HG02623 (cell line): ENCODE results near the gene JAG2.

Experiments used
- ATAC-seq: cut with Tn5 transposase; IDR thresholded peaks from one replicate; pipeline ENCODE4 v1.9.1; 2021; ENCODE audit warnings: moderate library complexity; ENCODE audit not compliant: unreplicated experiment

JAG2 gene

GRCh38 chr14:105203701-105204100, 35.1 kb upstream of the JAG2 start:
- no peak for ATAC-seq

- no peak for ATAC-seq
These were observed 34.5 kb upstream of the JAG2 start for GRCh38 chr14:105203057-105203531.

- no peak for ATAC-seq
These were observed 33.4 kb upstream of the JAG2 start for GRCh38 chr14:105201925-105202513.

GRCh38 chr14:105201156-105201924, 32.8 kb upstream of the JAG2 start:
- ATAC-seq, result no peak

GRCh38 chr14:105200641-105201040, 32.1 kb upstream of the JAG2 start:
- no peak for ATAC-seq

GRCh38 chr14:105200074-105200473, 31.5 kb upstream of the JAG2 start:
- no peak for ATAC-seq

- ATAC-seq, result no peak
These were observed 30.5 kb upstream of the JAG2 start for GRCh38 chr14:105199093-105199492.

- no peak for ATAC-seq
These were observed 30.0 kb upstream of the JAG2 start for GRCh38 chr14:105198588-105198987.

- no peak for ATAC-seq
These were observed 28.6 kb upstream of the JAG2 start for GRCh38 chr14:105197211-105197641.

- no peak for ATAC-seq
These were observed 27.8 kb upstream of the JAG2 start for GRCh38 chr14:105196265-105196960.

GRCh38 chr14:105195522-105196264, 27.1 kb upstream of the JAG2 start:
- ATAC-seq, result no peak

GRCh38 chr14:105195051-105195450, 26.5 kb upstream of the JAG2 start:
- no peak for ATAC-seq

GRCh38 chr14:105193916-105194782, 25.6 kb upstream of the JAG2 start:
- no peak for ATAC-seq

- no peak for ATAC-seq
These were observed 24.5 kb upstream of the JAG2 start for GRCh38 chr14:105192866-105193731.

- ATAC-seq, result no peak
These were observed 19.5 kb upstream of the JAG2 start for GRCh38 chr14:105187935-105188524.

- no peak for ATAC-seq
These were observed 18.5 kb upstream of the JAG2 start for GRCh38 chr14:105187116-105187515.

- no peak for ATAC-seq
These were observed 17.4 kb upstream of the JAG2 start for GRCh38 chr14:105185973-105186372.

GRCh38 chr14:105185001-105185400, 16.4 kb upstream of the JAG2 start:
- ATAC-seq, result no peak

GRCh38 chr14:105184461-105184860, 15.9 kb upstream of the JAG2 start:
- ATAC-seq, result no peak
